ENCODE measurements around the gene AKAP8L.

GRCh38 chr19:15418231-15418578, 583 bp downstream of the AKAP8L start:
- TF ChIP-seq POLR2A (IDR thresholded peaks at IDR 0.05; ENCODE audit: low read depth) (no peak), CTCF (IDR thresholded peaks at IDR 0.05) (no peak), EP300 (IDR thresholded peaks at IDR 0.05) (no peak)

Measured in esophagus muscularis mucosa (tissue), 4 donors.